WTC11 (cell line): ENCODE results near the gene TMEM266. TPM values are rescaled to one million over a fixed set of nuclear protein-coding genes. Genes with fewer than 3 reads are reported as not detected.

Source experiments
- ATAC-seq: fragments of 200-7000 bp; cut with Tn5 transposase; 2 replicates; pipeline ENCODE4 v1.10.0; 2021; ENCODE audit warnings: mild to moderate bottlenecking, moderate library complexity
- CTCF ChIA-PET: fragments of 300-600 bp; sonication (Branson Sonifier 250); formaldehyde crosslinking; loops from one replicate; lab custom pipeline; 2021; ENCODE audit warnings: antibody characterized with exemption; lab: Charles Lee
- POLR2A ChIA-PET: fragments of 350-600 bp; sonication (Branson Sonifier 250); formaldehyde crosslinking; loops from one replicate; lab custom pipeline; 2021; ENCODE audit warnings: antibody characterized with exemption; lab: Charles Lee
- DNase-seq: peaks from one replicate; pipeline ENCODE4 v3.0.0; 2021; ENCODE audit warnings: low spot score
- H3K27ac Mint-ChIP-seq: 2 replicates; pipeline ENCODE4 v1.8.0; 2021; ENCODE audit warnings: mixed read lengths
- H3K27me3 Mint-ChIP-seq: 2 replicates; pipeline ENCODE4 v1.8.0; 2021; ENCODE audit warnings: low read depth, mild to moderate bottlenecking, moderate library complexity, mixed read lengths
- H3K36me3 Mint-ChIP-seq: 2 replicates; pipeline ENCODE4 v1.8.0; 2021; ENCODE audit warnings: mixed read lengths
- H3K4me1 Mint-ChIP-seq: 2 replicates; pipeline ENCODE4 v1.8.0; 2022; ENCODE audit warnings: mixed read lengths
- H3K4me3 Mint-ChIP-seq: 2 replicates; pipeline ENCODE4 v1.8.0; 2021; ENCODE audit warnings: mild to moderate bottlenecking, moderate library complexity, mixed read lengths
- H3K9me3 Mint-ChIP-seq: 2 replicates; pipeline ENCODE4 v1.8.0; 2021; ENCODE audit warnings: mixed read lengths
- AR ChIP-seq: fragments of 250-450 bp; sonication (Bioruptor Pico); IDR thresholded peaks from 2 replicates; pipeline ENCODE4 v1.9.0; 2021; ENCODE audit warnings: mild to moderate bottlenecking
- ELF4 ChIP-seq: sonication (generic); formaldehyde crosslinking; IDR thresholded peaks from 2 replicates; pipeline ENCODE4 v1.8.1; 2022; ENCODE audit warnings: low read depth, mild to moderate bottlenecking, moderate library complexity, missing genetic modification reagents
- FOXP4 ChIP-seq: sonication (generic); formaldehyde crosslinking; IDR thresholded peaks from 2 replicates; pipeline ENCODE4 v1.8.0; 2022; ENCODE audit warnings: mild to moderate bottlenecking, missing genetic modification reagents
- HMGXB4 ChIP-seq: sonication (generic); formaldehyde crosslinking; IDR thresholded peaks from 2 replicates; pipeline ENCODE4 v1.8.1; 2023; ENCODE audit warnings: mild to moderate bottlenecking, moderate library complexity, missing genetic modification reagents
- JAZF1 ChIP-seq: fragments of 250-450 bp; sonication (Bioruptor Pico); IDR thresholded peaks from 2 replicates; pipeline ENCODE4 v1.9.0; 2021; ENCODE audit warnings: moderate library complexity, mild to moderate bottlenecking, inconsistent platforms
- MXD4 ChIP-seq: fragments of 250-450 bp; sonication (Bioruptor Pico); IDR thresholded peaks from 2 replicates; pipeline ENCODE4 v1.8.0; 2021; ENCODE audit warnings: mild to moderate bottlenecking, moderate library complexity, borderline replicate concordance
- MYBL2 ChIP-seq: sonication (generic); formaldehyde crosslinking; IDR thresholded peaks from 2 replicates; pipeline ENCODE4 v1.8.1; 2023; ENCODE audit warnings: mild to moderate bottlenecking, moderate library complexity, missing genetic modification reagents
- NFE2L1 ChIP-seq: sonication (generic); formaldehyde crosslinking; IDR thresholded peaks from 2 replicates; pipeline ENCODE4 v1.8.1; 2023; ENCODE audit warnings: missing genetic modification reagents
- NR1H2 ChIP-seq: sonication (generic); formaldehyde crosslinking; IDR thresholded peaks from 2 replicates; pipeline ENCODE4 v1.9.0; 2021; ENCODE audit warnings: mild to moderate bottlenecking, moderate library complexity, missing genetic modification reagents
- NR3C1 ChIP-seq: sonication (generic); formaldehyde crosslinking; conservative IDR thresholded peaks from 2 replicates; pipeline ENCODE4 v1.8.1; 2023; ENCODE audit warnings: low read depth, mild to moderate bottlenecking, missing genetic modification reagents
- SMAD3 ChIP-seq: sonication (generic); formaldehyde crosslinking; IDR thresholded peaks from 2 replicates; pipeline ENCODE4 v1.8.0; 2022; ENCODE audit warnings: missing genetic modification reagents, mild to moderate bottlenecking, borderline replicate concordance
- SMAD4 ChIP-seq: sonication (generic); formaldehyde crosslinking; IDR thresholded peaks from 2 replicates; pipeline ENCODE4 v1.8.0; 2022; ENCODE audit warnings: mild to moderate bottlenecking, missing genetic modification reagents
- SOX15 ChIP-seq: fragments of 250-450 bp; sonication (Bioruptor Pico); IDR thresholded peaks from 2 replicates; pipeline ENCODE4 v1.9.0; 2021; ENCODE audit warnings: mild to moderate bottlenecking
- TP53 ChIP-seq: sonication (generic); formaldehyde crosslinking; IDR thresholded peaks from 2 replicates; pipeline ENCODE4 v1.8.1; 2023; ENCODE audit warnings: mild to moderate bottlenecking, missing genetic modification reagents
- ZBTB21 ChIP-seq: sonication (generic); formaldehyde crosslinking; IDR thresholded peaks from 2 replicates; pipeline ENCODE4 v1.8.1; 2023; ENCODE audit warnings: mild to moderate bottlenecking, missing genetic modification reagents, borderline replicate concordance
- ZBTB43 ChIP-seq: sonication (generic); formaldehyde crosslinking; IDR thresholded peaks from 2 replicates; pipeline ENCODE4 v1.8.1; 2023; ENCODE audit warnings: mild to moderate bottlenecking, missing genetic modification reagents
- ZNF121 ChIP-seq: sonication (generic); formaldehyde crosslinking; IDR thresholded peaks from 2 replicates; pipeline ENCODE4 v1.8.0; 2023; ENCODE audit warnings: missing genetic modification reagents
- ZNF416 ChIP-seq: fragments of 250-450 bp; sonication (Bioruptor Pico); IDR thresholded peaks from 2 replicates; pipeline ENCODE4 v1.9.0; 2021; ENCODE audit warnings: mild to moderate bottlenecking, inconsistent platforms
- ZNF425 ChIP-seq: fragments of 250-450 bp; sonication (Bioruptor Pico); conservative IDR thresholded peaks from 2 replicates; pipeline ENCODE4 v1.9.0; 2021; ENCODE audit warnings: mild to moderate bottlenecking
- total RNA-seq: library from RNA; stranded (reverse); gene quantifications from 3 replicates; pipeline ENCODE4 v1.2.3, GENCODE V29; 2021

TMEM266 gene
- total RNA-seq, 1 experiment from 2014 or later, result 8.6 TPM

GRCh38 chr15:76191539-76192244 lies 131.9 kb downstream of the TMEM266 start:
- Mint-ChIP-seq H3K4me3 (no peak overlapping the region), H3K9me3 (no peaks in the 10 kb centered on the region), H3K27me3 (peaks cover 14% of the 10 kb centered on the region), H3K27ac (no peak overlapping the region), H3K36me3 (no peaks in the 10 kb centered on the region), H3K4me1 (peaks cover 16% of the 10 kb centered on the region)
- ChIA-PET POLR2A (no interaction called here), CTCF (interaction anchor here (0.9 to 2.7 kb wide), 9 partner anchors 15 to 150 kb away, joined by 3 to 17 read pairs (median 4); partner anchors contain the start of gene ISL2)
- ATAC-seq (no peak), DNase-seq (no peak)
- TF ChIP-seq TP53 (CRISPR knock-in tag), result no peak
- no peak for TF ChIP-seq NR3C1 (CRISPR knock-in tag)
- no peak for TF ChIP-seq ZNF416 (CRISPR knock-in tag)

- no peaks in the 10 kb centered on the region for H3K9me3 Mint-ChIP-seq
- no peak for DNase-seq
- no peak overlapping the region for H3K27ac Mint-ChIP-seq
- peaks cover 14% of the 10 kb centered on the region for H3K27me3 Mint-ChIP-seq
- no peaks in the 10 kb centered on the region for H3K36me3 Mint-ChIP-seq
- H3K4me3 Mint-ChIP-seq, result no peak overlapping the region
- ATAC-seq, result no peak
- ChIA-PET POLR2A (interaction anchor here (0.7 kb wide), 1 partner anchor 113 kb away, joined by 3 read pairs; no protein-coding TSS in a partner anchor), CTCF (interaction anchor here (0.7 to 1.6 kb wide), 5 partner anchors 42 to 669 kb away, joined by 3 to 4 read pairs (median 4); no protein-coding TSS in a partner anchor)
- TF ChIP-seq MXD4 (CRISPR knock-in tag) (no peak), SMAD3 (no peak), JAZF1 (CRISPR knock-in tag) (no peak), ZBTB43 (CRISPR knock-in tag) (no peak), SMAD4 (CRISPR knock-in tag) (no peak), FOXP4 (no peak), SOX15 (CRISPR knock-in tag) (no peak), NR1H2 (CRISPR knock-in tag) (no peak), MYBL2 (CRISPR knock-in tag) (no peak), NFE2L1 (CRISPR knock-in tag) (no peak), ZNF425 (CRISPR knock-in tag) (no peak), HMGXB4 (no peak)
- H3K4me1 Mint-ChIP-seq, result peaks cover 16% of the 10 kb centered on the region
Observed at GRCh38 chr15:76192715-76193114, 132.9 kb downstream of the TMEM266 start.

GRCh38 chr15:76193934-76194333 lies 134.1 kb downstream of the TMEM266 start:
- Mint-ChIP-seq H3K27me3 (peaks cover 14% of the 10 kb centered on the region), H3K36me3 (no peaks in the 10 kb centered on the region), H3K4me1 (peaks cover 16% of the 10 kb centered on the region), H3K4me3 (no peak overlapping the region), H3K9me3 (no peaks in the 10 kb centered on the region), H3K27ac (no peak overlapping the region)
- ChIA-PET POLR2A (no interaction called here), CTCF (interaction anchor here (1.5 to 1.6 kb wide), 2 partner anchors 136 to 140 kb away, joined by 4 read pairs; no protein-coding TSS in a partner anchor)
- DNase-seq (no peak), ATAC-seq (no peak)
- TF ChIP-seq NFE2L1 (CRISPR knock-in tag), result no peak
- TF ChIP-seq ELF4, result no peak
- TF ChIP-seq ZNF121 (CRISPR knock-in tag), result no peak
- no peak for TF ChIP-seq ZBTB21 (CRISPR knock-in tag)
- no peak for TF ChIP-seq ZNF416 (CRISPR knock-in tag)
- no peak for TF ChIP-seq HMGXB4
- TF ChIP-seq AR (CRISPR knock-in tag), result no peak
- no peak for TF ChIP-seq NR3C1 (CRISPR knock-in tag)
- no peak for TF ChIP-seq NR1H2 (CRISPR knock-in tag)
